HG03135 (cell line): ENCODE data around the gene COPS9.

ENCODE experiments used
- ATAC-seq: cut with Tn5 transposase; IDR thresholded peaks from one replicate; pipeline ENCODE4 v1.9.1; 2021; ENCODE audit warnings: mild to moderate bottlenecking, moderate library complexity; ENCODE audit not compliant: unreplicated experiment

COPS9 gene

DNA sequence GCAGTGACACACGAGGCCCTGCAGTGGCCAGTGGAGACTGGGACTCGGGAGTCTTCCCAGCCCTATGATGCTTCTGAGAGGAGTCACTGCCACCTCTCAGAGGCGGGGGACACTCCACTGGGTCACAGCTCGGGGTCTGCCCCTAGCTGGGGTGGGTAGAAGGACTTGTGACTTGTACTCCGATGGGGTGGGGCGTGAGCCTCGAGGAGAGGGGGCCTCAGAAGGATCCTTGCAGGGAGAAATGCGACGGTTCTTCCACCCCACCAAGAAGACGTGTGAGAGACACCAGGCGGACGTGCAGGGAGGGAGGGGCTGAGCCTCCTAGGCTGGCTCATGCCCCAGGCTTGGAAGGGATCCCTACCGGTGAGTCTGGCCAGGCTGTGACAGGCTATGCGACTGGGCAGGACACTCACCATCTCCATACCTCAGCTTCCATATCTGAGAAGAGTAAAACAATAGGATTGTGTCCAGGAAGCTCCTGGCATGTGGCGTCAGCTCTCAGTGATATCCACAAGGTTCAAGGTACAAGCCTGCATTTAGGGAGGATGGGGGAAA, 15.4 kb upstream of the COPS9 start:
- no peak for ATAC-seq

DNA sequence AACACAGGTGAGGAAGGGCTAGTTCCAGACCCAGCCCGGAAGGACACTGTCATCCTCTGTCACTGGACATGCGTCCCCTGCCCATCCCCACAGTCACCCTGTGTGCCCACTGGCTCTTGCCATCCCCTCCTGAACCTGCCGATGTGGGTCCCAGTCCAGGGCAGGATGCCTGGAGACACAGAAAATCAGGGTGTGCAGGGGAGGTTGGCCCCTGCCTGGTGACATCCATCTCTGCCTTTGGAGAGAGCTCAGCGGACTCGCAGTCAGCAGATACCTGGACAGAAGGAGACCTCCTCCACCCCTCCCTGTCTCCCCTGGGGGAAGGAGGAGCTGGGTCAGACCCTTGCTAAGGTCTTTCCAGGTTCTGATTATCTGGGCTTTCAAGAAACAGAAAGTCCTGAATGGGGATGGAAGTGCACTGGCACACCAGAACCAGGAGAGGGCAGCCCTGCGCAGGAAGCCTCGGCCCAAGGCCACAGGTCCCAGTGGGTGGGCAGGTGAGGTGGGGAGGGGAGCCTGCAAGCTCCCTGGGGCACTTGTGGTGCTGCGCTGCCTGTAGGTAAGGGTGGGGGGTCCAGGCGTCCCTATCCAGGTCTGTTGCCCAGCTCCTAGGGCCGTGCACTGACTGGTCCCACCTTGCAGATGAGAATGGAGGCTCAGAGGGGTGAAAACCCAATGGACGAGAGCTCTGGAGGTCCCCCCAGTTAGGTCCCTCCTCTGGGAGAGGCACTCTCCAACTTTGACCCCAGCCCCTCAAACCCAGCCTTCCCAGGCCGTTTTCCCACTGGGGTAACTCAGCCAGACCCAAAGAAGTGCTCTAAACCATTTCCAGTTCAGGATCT, 14.1 kb upstream of the COPS9 start:
- ATAC-seq = no peak

DNA sequence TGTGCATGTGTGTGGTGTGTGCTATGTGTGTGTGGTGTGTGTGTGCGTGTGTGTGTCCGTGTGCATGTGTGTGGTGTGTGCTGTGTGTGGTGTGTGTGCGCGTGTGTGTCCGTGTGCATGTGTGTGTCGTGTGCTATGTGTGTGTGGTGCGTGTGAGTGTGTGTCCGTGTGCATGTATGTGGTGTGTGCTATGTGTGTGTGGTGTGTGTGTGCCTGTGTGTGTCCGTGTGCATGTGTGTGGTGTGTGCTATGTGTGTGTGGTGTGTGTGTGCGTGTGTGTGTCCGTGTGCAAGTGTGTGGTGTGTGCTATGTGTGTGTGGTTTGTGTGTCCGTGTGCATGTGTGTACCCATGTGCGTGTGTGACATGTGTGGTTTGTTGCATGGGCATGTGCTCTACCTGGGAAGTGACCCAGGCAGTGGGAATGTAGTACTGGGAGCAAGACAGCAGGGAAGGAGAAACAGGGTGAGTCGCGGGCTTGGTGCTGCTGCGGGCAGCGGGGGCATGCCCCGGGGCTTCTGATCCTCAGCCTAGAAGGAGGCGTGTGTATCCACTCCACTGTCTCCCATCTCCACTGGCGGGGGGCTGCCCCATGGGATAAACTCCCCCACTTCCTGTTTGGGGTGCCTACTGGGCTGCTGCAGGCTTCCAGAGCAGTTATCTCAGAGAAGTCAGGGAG, 11.9 kb upstream of the COPS9 start:
- no peak for ATAC-seq

DNA sequence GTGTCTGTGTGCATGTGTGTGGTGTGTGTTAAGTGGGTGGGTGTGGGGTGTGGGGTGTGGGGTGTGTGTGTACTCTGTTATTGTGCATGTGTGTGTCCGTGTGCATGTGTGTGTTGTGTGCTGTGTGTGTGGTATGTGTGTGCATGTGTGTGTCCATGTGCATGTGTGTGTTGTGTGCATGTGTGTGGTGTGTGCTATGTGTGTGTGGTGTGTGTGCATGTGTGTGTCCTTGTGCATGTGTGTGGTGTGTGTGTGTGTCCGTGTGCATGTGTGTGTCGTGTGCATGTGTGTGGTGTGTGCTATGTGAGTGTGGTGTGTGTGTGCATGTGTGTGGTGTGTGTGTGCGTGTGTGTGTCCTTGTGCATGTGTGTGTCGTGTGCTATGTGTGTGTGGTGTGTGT, 11.3 kb upstream of the COPS9 start:
- ATAC-seq = no peak

DNA sequence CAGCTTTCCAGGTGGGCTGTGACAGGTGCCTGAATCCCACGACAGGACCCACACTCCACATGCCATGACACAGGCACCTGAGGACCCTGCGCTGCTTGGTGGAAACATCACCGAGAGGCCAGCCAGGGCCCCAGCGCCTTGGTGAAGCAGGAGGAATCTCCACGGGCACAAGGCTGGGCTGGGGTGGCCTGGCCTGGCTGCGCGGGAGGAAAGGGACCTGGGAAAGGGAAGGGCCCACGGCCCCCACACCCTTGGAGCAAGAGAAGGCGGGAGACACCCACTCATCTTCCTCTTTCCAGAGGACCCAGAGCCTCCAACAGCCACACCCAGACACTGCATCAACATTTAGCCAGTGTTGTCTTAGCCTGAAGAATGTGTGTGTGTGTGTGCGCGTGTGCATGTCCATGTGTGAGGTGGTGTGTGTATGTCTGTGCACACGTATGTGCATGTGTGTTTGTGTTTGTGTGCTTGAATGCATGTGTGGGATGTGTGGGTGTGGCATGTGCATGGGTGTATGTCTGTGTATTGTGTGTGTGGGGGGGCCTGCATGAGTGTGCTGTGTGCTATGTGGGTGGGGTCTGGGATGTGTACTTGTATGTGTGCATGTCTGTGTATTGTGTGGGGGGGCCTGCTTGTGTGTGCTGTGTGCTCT, 10.6 kb upstream of the COPS9 start:
- ATAC-seq = no peak

DNA sequence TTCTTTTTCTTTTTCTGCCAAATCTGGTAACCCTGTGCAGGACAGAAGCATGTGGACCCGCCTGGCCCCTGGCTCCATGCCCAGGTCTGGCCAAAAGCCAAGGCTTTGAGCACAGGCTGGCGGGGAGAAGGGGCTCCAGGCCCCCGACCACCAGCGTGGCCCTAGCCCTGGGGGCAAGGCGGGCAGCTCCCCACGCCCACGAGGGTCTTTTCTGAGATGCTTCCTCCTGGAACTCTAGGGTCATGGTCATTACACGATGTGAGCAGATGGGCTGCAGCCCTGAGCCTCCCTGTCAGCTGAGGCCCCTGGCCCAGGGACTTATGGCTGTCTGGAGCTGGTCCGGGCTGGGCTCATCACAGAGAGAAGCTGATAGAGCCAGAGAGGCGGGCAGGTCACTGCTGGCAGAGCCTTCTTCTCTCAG, 10.0 kb upstream of the COPS9 start:
- ATAC-seq = no peak

DNA sequence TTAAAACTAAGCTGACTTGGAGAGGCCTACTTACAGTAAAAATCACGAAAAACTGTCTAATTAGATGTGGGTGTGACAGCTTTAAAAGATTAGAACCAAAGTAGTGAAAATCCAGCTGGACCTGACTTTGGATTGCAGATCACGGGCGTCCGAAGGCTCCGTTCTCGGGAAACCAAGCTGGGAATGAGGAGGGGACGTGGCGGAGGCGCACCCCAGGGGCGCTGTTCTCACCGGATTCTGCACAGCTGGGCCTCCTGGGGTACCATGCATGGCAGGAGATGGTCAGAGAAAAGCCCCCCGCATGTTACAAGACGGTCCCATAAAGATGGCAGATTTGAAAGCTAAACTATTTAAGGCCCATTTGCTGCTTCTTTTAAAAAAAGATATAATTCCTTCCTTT, 9.4 kb upstream of the COPS9 start:
- ATAC-seq = no peak

DNA sequence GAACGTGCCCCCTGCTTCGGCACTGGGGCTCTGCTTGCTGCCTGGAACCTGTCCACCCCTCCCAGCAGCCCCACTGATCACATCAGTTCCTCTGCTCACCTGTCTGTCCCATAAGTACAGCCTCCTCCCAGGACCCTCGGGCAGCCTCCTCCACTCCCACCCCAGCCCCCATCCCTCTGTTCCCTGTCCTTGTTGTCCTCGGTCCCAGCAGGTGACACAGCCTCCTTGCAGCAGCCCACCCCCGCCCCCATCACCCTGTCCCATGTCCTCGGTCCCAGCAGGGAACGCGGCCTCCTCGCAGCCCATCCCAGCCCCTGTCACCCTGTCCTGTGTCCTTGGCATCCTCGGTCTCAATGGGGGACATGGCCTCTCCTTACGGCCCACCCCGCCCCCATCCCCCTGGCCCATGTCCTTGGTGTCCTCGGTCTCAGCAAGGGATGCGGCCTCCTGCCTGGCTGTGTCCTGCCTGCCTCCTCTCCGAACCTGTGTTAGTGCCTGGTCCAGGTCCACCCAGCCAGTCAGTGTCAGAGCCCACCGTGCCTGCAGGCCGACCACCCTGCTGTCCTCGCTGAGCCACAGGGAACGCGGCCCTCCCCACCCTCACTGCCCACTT, 8.7 kb upstream of the COPS9 start:
- ATAC-seq = no peak

DNA sequence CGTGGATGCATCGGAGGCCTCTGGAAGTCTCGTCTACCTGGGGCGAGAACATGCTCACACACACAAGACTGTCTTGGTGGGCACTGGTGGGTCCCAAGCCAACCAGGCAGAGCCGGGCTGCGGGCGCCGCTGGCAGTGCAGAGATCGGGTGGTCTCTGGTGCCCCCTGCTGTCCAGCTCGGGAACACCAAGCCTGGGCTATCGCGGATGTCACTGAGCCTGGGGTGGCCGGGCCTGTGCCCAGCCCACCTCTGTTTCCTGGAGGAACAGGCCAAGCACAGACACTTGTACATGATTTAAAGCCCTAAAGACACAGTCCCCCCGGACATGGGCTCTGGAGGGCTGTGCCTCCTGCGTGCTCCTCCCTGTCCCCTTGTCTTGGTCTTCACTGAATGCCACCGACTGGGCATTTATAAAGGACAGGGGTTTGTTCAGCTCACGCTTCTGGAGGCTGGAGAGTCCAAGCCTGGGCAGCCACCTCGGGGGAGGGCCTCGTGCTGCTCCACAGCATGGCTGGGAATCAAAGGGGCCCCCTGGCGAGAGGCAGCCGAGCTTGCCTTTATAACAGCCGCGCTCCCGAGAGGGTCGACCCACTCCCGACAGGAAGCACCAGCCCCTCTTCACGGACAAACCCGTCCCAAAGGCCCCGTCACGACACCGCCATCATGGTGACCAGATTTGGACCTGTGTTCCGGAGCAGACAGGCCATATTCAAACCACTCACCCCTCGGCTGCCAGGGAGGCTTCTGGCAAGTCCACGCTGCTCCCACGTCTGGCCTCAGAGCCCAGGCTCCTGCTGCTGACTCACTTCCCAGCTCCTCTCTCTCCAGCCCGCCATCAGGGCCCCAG, 7.9 kb upstream of the COPS9 start:
- ATAC-seq = peak; percentile 61

DNA sequence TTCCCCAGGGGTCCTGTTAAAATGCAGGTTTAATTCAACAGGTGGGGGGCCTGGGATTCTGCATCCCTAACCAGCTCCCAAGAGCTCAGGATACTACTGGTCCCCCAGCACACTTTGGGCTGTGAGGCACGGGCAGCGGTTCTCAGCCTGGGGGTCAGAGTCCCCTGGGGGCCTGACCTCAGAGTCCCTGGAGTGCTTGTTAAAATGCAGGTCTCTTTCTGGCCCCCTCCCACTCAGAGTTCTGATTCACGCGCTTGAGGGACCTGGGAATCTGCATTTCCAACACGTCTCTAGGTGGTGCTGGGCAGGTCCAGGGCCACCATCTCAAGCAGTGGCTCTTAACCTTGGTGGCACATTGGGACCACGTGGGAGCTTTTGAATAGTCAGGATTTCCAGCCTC, 7.2 kb upstream of the COPS9 start:
- no peak for ATAC-seq

DNA sequence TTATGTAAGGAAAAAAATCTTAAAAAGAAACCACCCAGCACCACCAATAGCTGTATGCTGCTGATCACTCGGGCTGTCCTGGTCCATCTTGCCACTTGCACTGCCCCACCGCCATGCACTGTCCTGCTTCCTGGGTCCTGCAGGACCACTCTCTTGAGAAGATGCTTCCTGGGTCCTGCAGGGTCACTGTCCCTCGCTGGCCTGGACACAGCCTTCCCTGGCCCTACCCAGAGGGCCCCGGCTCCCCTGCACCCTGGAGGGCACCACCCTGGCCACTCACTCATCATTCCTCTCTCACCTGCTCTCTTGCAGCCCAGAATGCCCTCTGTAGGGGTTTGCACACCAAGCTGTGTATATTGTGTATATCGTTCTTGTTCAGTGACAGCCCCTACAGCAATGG, 6.8 kb upstream of the COPS9 start:
- ATAC-seq = no peak

DNA sequence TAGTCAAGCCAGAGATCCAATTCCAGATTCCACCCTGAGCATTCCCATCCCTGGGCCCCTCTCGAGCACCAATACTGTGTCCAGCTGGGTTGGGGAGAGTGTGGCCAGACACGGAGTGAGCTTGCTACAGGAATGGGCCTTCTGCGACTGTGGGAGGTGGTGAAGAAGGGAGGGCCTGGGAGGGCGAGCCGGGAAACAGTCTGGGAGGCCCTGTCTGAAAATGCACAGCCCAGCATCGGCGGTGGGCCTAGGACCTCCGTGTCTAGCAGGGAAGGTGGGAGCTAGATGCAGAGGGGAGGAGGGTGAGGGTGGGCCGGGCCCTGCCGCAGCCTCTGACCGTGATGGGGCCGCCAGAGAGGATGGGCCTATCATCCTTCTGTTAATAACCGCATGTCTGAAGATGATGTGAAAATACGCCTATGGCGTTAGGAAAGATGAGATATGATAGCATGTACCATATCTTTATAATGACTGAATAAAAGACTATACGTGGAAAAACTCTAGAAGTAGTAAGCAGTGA, 6.2 kb upstream of the COPS9 start:
- ATAC-seq = no peak

DNA sequence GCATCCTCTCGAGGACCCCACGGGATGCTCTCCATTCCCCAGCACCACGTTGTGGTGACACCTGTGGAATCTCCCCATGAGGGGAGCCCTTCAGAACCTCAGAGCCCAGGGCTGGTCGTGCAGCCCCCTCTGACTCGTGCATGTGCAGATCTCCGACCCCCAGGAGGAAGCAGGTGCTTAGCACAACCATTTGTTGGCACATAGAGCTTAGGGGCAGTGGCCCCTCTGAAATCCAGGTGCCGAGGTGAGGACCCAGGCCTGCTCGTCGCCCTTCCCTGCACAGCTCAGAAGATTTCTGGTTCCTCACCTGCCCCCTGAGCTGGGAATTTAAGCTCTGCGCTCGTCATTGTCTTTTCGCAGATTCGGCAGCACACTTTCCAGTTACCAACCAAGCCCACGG, 5.6 kb upstream of the COPS9 start:
- ATAC-seq = no peak

DNA sequence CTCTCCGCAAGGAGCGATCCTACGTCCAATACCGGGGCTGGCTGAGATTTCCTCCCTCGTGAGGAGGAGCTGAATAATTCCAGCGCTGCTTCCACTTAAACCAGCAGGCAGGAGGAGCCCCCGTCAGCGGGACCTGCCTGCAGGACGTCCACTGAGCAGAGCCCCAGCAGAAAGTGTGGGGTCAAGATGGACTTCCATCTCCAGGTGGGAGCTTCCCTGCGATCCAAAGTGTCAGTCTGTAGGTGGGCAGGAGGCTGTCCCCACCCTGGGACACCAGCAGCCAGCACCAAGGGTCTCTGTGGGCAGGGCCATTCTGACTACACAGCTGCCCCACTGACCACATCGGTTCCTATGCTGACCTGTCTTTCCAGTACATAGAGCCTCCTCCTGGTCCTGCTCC, 4.8 kb upstream of the COPS9 start:
- ATAC-seq = no peak

DNA sequence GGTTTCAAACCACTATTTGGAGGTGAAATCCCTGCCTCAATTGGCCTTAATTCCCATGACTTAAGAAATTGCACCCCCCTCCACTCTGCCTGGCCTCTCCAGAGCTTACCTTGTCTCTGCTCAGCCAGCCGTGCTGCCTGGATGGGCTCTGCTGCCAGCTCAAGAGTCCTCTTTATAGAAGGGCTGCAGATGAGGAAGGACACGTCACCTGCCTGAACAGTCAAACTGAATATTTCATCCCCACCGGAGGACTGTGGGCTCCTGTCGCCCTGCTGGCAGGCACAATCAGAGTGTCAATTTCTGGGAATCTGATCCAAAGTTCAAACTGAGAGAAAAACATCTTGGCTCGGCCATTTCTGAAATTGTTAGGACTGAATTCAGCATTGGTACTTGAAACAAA, 4.4 kb upstream of the COPS9 start, which contains the start of gene OTOS:
TSS of gene OTOS (minus strand) at position 148 of the 400 bp plus-strand sequence. CDS start 332 bp downstream, outside the sequence.
- no peak for ATAC-seq

DNA sequence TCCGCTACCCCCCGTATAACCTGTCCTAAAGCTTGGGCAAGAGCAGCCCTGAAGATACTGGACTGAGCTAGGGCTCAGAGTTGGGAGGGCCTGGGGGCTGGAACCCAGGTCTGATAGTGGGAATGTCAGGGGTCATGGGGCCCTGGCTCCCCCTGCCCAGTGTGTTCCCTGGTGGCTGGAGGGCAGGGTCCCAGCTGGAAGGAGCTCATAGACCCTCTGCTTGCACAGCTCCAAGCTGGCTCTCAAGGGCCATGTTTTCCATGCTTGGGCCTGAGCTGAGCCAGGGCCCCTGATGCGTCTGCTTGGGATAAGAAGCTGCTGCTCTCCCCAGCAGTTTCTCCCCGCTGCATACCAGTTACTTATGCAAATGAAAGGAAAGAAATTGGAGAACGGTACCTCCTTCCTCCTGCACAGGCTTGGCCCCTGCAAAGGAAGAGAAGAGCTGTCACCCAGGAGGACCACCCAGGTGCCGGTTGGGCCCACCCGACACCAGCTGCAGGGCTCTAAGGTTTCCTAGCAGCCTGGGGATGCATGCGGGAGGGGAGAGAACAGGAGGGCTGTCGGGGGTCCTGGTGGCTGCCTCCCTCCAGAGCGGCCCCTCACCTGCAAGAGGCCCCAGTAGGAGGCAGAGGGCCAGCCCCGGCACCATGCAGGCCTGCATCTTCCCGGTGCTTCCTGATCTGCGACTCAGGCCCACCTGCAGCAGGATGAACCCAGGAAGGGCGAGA, 3.7 kb upstream of the COPS9 start:
- no peak for ATAC-seq

DNA sequence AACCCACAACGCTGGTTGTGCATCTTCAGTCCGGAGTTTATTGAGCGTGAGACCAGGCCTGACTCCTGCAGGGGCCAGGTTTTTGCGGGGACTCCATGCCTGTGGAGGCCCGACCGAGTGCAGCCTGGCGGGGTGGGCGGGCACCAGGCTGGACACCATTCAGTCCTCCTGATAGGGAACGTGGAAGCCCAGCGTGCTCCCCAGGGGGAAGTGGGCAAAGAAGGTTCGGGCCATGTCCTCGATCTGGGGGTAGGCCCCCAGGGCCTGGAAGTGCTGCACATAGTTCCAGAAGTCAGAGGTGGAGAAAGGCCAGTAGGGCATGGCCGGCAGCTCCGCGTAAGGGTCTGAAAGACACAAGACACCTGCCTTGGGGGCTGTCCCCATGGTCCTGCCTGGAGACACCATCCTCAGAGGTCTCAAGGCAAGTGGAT, 2.9 kb upstream of the COPS9 start:
- ATAC-seq = no peak

DNA sequence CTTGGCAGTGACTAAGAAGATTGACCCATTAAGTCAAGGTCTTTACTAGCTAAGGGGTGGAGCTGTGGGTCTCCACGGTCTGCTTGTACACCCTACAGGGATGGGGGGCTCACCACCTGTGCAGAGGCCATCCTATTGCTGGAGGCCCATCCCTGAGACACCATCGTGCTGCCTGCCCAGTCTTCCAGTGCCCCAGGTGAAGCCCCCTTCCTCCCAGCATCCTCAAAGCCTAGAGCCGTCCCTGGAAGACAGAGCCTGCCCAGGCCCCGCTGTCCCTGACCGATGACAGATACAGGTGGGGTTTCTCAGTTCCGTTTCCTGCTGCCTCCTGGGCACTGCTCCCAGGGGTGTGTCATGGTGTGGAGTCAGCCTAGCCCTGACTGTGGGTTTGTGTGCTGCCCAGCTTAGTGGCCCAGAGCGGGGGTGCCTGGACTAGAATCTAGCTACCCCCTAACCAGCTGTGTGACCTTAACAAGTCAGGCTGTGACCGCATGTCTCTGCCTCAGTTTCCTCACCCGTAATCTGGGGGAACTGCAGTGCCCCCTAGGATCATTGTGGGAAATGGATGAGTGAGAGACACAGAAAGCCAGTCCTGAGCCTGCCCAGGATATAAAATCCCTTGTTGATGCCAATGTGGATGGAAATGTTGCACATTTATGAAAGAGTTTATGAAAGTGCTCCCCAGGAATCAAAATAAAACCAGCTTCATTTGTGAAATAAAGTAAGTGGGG, 2.3 kb upstream of the COPS9 start:
- ATAC-seq = no peak
